HG03457 (cell line): ENCODE data around the gene SPANXN1.
"Not testable (repeated sequence)": the region's sequence is repeated elsewhere in the genome, so short reads cannot be mapped to it uniquely, and the experiment has no call there.

ENCODE experiments used
- ATAC-seq: cut with Tn5 transposase; IDR thresholded peaks from one replicate; pipeline ENCODE4 v1.9.1; 2021; ENCODE audit warnings: moderate number of reproducible peaks; ENCODE audit not compliant: unreplicated experiment

SPANXN1 gene, protein sequence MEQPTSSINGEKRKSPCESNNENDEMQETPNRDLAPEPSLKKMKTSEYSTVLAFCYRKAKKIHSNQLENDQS

DNA sequence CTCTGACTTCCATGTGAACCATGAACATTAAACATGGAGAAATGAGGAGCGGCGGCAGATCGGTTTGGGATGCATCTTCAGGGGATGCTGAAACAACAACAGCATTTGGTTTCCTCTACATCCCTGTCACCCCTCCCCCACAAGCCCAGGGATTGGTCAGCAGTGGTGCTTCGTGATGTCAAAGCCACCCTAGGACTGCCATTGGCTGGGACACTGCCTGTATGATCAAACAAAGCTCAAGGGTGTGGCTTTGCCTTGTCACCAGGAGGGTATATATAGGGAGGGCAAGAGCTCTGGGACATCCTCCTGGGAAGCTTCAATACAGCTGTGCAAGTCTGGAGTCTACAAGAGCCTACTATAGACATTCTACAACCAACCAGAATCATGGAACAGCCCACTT lies at the start of gene SPANXN1:
TSS of gene SPANXN1 (plus strand) at position 301 of the 400 bp plus-strand sequence. CDS start at position 385, 84 bp downstream.
- not testable (repeated sequence) for ATAC-seq

DNA sequence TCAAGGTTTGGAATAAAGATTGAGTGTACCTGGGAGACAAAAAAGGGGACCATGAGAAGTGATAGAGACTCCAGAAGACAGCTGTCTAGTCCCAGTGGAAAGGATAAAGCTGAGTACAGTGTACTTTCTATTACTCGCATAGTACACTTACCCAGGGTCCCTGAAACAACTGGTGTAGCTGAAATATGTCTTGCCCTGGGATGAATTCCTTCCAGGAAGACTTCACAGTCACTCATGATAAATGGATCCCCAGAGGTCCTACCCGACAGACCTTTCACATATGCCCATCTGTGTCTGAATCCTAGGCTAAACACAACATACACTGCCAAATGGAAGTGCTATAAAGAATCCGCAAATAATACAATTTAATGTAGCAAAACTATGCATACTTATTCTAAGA lies 48.2 kb upstream of the SPANXN1 start:
- ATAC-seq = no peak

DNA sequence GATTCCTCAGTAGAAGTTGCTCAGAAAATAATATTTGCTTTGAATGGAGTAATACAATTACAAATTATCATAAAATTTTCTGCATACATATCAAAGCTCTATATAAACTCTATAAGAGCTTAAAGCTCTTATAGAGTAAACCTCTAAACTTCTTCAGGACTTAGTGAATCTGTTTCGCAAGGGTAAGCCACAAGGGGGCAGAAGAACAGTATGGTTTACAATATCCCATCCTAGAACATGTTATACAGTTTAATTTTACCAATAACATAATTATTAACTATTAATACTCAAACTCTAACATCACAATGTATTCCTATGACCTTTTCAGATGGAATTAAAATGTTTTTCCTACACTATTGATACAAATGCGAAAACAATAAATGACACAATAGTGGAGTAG lies 33.8 kb upstream of the SPANXN1 start:
- no peak for ATAC-seq

DNA sequence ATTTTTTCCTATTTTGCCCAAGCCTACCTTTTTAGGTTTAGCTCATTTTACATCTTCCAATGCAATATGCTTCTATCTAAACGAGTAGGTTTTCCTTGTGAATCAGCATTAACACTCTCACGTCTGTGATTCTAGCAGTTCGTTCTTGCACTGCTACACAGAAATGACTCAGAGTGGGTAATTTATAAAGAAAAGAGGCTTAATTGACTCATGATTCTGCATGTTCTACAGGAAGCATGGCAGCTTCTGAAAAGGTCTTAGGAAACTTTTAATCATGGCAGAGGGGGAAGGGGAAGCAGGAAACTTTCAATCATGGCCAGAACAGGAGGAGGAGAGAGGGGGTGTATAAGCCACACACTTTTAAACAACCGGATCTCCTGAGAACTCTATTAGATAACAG lies 44.9 kb downstream of the SPANXN1 start:
- ATAC-seq = no peak
